Measurements from ENCODE around the gene ERC2.
"Not testable (repeated sequence)": the region's sequence is repeated elsewhere in the genome, so short reads cannot be mapped to it uniquely, and the experiment has no call there.

ERC2 gene

DNA sequence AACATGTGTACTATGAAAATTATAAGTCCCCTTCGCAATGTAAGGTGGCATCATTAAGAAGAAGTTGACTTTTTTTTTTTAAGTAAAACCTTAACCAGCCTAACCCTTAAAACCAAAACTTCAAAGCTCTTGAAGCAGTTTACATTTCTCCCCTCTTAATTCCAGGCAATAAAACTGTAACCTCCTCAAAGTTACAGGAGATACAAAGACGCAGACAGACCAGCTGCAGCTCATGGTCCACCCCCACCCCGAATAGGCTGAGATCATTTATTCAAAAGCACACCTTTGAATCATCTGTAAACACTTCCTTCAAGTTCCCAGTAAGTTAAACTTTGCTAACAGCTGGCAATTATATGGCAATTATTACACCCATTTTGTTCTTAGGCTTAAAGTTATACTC lies 414.5 kb downstream of the ERC2 start:
- DNase-seq: no peak

DNA sequence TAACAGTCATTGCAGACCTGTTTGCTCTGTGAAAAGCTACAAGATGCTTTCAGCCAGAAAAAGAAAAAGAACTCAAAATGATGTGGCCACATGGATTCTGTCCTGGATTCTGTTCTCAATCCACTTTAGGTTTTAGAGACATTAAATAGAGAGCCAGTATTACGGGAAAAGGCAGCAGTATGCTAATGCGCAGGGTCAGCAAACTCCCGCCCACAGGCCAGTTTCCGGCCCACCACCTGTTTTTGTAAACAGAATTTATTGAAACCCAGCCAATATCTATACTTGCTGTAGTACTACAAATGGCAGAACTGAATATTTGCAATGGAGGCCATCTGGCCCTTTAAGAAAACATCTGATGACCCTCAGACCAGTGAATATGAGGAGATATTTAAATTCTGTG lies 416.1 kb downstream of the ERC2 start:
- no peak for DNase-seq

GRCh38 chr3:56051052-56051451 lies 417.2 kb downstream of the ERC2 start:
- no peak for DNase-seq

GRCh38 chr3:56048946-56049345 lies 419.3 kb downstream of the ERC2 start:
- no peak for DNase-seq

- DNase-seq: no peak
Measured at GRCh38 chr3:56048331-56048730, 419.9 kb downstream of the ERC2 start.

GRCh38 chr3:56042326-56042951 lies 425.8 kb downstream of the ERC2 start:
- peak in 1 of 2 donors; percentile 51 for DNase-seq

DNA sequence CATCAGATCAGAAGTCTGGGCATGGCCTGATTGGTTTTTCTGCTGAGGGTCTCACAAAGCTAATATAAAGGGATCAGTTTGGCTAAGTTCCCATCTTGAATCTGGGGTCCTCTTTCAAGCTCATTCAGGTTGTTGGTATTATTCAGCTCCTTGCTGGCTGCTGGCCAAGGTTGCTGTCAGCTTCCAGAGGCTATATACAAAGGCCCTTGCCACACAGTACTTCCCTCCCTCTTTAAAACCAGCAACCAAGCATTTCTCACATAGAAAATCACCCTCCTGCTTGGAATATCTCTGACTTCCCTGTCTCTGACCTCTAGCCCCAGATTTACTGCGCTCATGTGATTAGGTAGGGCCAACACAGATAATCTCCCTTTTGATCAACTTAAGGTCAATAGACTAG lies 442.9 kb downstream of the ERC2 start:
- DNase-seq: no peak

GRCh38 chr3:56023546-56023945 lies 444.7 kb downstream of the ERC2 start:
- DNase-seq: no peak

DNA sequence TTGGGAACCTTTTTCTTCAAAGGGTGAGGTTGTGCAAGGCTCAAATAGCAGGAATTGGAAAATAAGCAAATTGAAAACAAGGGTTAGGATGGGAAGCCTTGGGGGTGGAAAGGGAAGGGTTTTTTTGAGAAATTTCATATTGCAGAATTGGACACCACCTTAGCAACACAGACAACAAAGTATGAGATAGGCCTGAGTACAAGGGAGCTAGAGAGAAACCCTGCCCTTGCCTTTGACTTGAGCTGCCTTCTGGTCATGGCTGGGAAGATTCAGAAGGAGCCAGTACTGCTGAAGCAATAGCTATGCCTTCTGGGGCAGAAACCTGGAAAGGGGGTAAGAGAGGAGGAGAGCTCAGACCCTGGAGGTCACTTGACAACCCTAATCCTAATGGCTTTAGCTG lies 445.6 kb downstream of the ERC2 start:
- no peak for DNase-seq

- no peak for DNase-seq
Measured at GRCh38 chr3:56019490-56020146, 448.6 kb downstream of the ERC2 start.

DNA sequence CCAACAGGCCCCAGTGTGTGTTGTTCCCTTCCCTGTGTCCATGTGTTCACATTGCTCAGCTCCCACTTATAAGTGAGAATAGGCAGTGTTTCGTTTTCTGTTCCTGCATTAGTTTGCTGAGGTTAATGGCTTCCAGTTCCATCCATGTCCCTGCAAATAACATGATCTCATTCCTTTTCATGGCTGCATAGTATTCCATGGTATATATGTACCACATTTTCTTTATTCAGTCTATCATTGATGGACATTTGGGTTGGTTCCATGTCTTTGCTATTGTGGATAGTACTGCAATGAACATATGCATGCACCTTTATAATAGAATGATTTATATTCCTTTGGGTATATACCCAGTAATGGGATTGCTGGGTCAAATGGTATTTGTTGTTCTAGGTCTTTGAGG lies 452.9 kb downstream of the ERC2 start:
- DNase-seq: not testable (repeated sequence)

GRCh38 chr3:56012721-56013120 lies 455.5 kb downstream of the ERC2 start:
- no peak for DNase-seq

DNA sequence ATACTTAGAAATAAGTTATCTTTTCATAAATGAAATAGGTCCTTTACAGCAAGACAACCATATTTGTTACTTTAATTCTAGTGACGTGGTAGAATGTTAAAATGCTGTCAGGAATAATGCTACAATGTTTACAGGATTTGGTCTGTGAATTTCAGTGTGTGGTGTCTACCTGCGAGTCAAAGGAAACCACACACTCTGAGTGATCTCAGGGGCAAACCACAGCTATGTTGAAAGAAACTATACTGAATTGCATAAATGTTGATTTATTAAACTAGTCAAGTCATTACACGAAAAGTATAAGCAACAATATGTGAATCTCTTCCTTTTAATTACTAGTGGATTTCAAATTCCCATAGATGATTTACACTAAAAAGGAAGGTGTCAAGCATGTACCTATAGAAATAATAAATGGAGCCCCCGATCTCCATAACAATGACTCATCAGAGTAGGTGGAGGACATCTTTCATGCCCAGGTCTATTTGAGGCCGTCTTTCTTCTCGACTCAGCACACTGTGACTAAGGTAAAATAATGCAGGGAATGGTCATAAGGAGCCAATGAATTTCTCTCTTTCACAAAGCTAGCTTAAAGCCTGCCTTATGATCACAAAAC lies 463.0 kb downstream of the ERC2 start:
- DNase-seq: no peak

DNA sequence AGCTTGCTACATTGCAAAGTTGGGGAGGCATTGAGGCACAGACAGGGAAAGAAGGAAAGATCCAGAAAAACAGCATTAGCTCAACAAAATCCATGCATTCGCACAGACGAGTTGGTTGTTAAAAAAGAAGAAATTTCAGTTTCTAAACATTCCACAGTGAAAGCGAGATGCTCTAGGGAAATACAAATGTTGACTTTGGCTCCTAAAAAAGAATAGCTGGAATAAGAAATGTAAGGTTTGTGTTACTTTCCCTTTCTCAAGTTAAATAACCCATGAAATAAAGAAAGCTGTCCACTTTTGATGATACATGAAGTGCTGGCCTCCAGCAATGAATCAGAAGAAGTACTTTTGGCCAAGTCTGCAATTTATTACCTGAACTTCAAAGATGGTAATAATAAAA lies 465.1 kb downstream of the ERC2 start:
- no peak for DNase-seq

DNA sequence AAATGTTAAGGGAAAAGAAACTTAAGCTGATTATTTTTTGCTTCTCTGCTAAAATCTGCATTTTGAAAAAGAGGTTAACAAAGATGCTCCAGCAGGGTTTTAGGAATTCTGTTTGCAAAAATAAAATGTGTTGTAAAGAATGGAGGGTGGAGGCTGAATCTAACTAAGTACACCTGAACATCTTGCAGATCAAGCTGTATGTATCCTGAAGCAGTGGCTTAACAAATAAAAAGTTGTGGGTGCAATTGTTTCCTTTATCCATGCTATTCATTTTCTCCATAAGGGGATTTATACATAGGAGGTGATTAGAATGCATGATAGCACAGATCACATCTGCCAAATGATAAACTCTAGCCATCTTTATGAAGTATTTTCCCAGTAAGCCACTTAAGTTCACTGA lies 466.3 kb downstream of the ERC2 start:
- no peak for DNase-seq

DNA sequence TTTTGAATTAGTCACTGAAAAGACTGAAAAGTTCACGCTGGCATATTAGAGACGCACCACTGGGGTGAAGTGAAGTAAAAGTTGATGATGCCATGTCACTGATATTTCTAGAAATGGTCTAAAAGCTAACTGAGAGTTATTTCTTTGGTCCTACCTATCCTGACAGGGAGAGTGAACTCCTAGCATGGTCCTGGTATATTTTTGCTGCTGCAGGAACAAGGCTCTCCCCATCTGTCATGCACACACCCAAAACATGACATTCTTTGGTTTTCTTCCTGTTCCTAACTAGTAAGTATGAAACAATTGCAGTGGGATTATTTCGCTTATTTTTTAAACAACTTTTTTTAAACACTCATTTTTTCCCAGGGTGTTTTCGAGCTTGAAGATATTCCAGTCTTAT lies 466.7 kb downstream of the ERC2 start:
- no peak for DNase-seq

DNA sequence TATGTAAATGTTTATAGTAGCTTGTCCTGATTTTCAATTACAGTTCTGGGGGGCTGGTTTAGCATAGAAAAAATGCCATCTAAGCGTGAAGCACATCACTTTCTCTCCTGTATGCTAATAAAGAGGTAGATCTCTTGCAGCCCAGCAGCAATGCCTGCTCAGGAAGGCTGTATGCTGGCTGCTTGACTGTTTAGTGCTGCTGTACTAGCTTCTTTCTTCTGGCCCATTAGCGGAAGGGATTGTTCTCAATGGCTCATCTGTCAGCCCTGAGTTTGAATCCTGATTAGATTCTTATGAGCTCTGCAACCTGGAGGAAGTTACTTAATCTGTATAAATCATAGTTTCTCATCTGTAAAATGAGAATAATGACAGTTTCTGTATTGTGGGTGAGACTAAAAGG lies 478.9 kb downstream of the ERC2 start:
- DNase-seq: no peak

GRCh38 chr3:55988905-55989304 lies 479.4 kb downstream of the ERC2 start:
- no peak for DNase-seq

- no peak for DNase-seq
Measured at GRCh38 chr3:55984626-55985025, 483.6 kb downstream of the ERC2 start.

DNA sequence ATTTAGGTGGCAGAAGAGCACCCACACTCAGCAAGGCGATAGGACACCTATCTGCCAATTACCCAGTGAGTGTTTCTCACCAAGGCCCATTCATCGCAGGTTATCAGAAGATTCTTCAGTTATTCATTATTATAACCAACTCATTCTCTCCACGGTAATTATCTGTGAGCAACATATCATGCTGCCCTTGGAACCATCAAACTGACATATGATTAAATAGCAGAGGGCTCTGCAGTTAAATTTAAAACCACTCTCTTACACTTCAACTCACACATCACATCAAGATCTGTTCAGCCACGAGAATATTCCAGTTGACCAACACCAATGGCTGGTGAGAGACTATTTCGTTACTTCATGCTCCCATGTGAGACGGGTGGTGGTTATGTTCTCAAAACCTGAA lies 489.3 kb downstream of the ERC2 start:
- DNase-seq: no peak

DNA sequence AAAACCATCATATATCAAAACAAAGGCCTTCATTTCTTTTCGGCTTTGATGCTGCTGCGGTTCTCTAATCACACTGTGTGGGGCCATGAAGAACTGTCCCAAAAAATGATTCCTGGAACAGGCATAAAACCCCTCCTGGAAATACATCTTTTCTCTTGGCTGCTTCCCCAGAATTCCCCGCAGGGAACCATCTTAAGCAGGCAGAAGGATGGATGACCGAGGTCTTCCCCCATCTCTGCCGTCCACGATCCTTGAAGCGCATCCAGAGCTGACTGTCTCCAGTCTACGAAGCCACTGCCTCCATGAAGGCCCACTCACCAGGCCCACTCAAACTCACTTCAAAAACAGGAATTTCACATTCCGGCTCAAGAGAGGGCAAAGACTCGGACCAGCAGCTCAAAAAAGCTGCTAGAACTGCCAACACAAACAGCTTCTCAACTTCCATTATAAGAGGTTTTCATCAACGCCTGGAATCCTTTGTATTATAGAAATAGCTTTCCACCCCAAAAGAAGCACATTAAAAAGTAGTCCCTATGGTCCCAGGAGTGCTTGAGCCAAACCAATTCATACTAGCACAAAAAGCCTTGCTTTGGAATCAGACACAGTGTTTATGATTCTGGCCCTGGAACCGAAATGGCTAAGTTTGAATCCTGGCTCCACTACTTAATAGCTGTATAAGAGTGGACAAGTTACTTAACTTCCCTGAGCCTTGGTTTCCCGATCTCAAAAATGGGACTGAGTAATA lies 493.7 kb downstream of the ERC2 start:
- DNase-seq: no peak

DNA sequence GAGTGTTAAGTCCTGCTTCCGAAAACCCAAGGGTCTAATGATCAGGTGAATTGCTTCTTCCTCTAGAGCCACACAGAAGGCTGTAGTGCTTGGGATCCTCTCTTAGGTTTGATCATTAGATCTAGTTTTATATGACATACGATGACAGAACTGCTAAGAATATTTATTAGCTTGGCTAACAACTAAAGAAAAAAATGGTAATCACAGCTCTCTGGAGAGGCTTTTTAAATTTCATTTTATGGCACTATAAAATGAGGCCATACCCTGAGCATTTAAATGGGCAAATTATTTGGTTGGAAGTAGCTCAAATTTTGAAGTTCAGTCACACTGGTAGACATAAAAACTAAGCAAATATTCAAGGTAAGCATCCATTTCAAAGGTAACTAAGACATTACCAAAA lies 498.6 kb downstream of the ERC2 start:
- no peak for DNase-seq

- DNase-seq: no peak
Measured at GRCh38 chr3:55968331-55968730, 499.9 kb downstream of the ERC2 start.

DNA sequence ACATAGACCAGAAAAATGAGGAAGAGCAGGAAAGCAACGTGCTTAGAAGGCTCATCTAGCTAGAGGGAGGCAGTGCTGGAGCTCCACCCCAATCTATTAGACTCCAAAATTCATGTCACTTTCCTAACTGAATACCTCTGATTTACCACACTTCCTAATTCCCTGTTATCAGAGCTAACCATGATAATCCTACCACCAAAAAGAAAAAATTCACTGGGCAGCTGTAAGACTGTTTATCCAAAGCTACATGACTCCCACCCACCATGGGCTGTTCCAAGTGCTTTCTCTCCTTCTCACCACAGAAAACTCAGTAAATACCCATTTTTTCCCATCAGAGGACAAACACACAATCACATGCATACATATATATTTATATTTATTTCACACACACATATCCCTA lies 501.7 kb downstream of the ERC2 start:
- no peak for DNase-seq

Data from hippocampal formation (tissue), 2 donors.